Measurements from ENCODE around the gene KCNG2. TPM values are rescaled to one million over a fixed set of nuclear protein-coding genes. Genes with fewer than 3 reads are reported as not detected.
A peak's percentile ranks its signal among the peaks of the same experiment; 100 is the strongest.

The KCNG2 gene
- total RNA-seq, 3 donors from 2014 or later (not counting 1 experiment from before 2014, with no cell fraction given): not detected

GRCh38 chr18:79926306-79926705 is 128.6 kb downstream of the KCNG2 start:
- no peak overlapping the region for H3K27ac ChIP-seq (ENCODE audit: low read length)
- no peaks in the 10 kb centered on the region for H3K27me3 ChIP-seq (ENCODE audit: control insufficient read depth, insufficient read depth, low read length)
- peaks cover 19% of the 10 kb centered on the region for H3K36me3 Mint-ChIP-seq
- H3K36me3 ChIP-seq (ENCODE audit: control insufficient read depth, insufficient read depth, low read length): peaks cover 7% of the 10 kb centered on the region
- no peaks in the 10 kb centered on the region for H3K27me3 Mint-ChIP-seq (ENCODE audit: low read depth in 2 of 2)
- no peak overlapping the region for H3K4me3 Mint-ChIP-seq
- H3K27ac Mint-ChIP-seq: no peak overlapping the region
- DNase-seq: peak in 1 of 2 donors; percentile 12
- peaks cover 8 to 17% of the 10 kb centered on the region in 2 donors for H3K9me3 Mint-ChIP-seq
- peaks cover 9 to 14% of the 10 kb centered on the region in 2 donors for H3K4me1 Mint-ChIP-seq
- TF ChIP-seq CTCF (IDR thresholded peaks at IDR 0.05): no peak
- intact Hi-C loops (cut with micrococcal nuclease): no loop called here
- no peak overlapping the region for H3K4me3 ChIP-seq (ENCODE audit: low read length)
- no peak for ATAC-seq
- WGBS (ENCODE audit: insufficient coverage): 96% methylated on average over 11 of the region's 11 CpGs
- H3K4me1 ChIP-seq (ENCODE audit: control insufficient read depth, insufficient read depth, low read length): no peaks in the 10 kb centered on the region
- peaks cover 11% of the 10 kb centered on the region for H3K9me3 ChIP-seq (ENCODE audit: control insufficient read depth, insufficient read depth, low read length)

GRCh38 chr18:79926715-79927606 is 129.2 kb downstream of the KCNG2 start:
- H3K4me3 ChIP-seq (ENCODE audit: low read length): no peak overlapping the region
- no peak overlapping the region for H3K27ac ChIP-seq (ENCODE audit: low read length)
- H3K9me3 ChIP-seq (ENCODE audit: control insufficient read depth, insufficient read depth, low read length): peaks cover 16% of the 10 kb centered on the region
- Mint-ChIP-seq H3K27ac (no peak overlapping the region), H3K9me3 (peaks cover 9 to 20% of the 10 kb centered on the region in 2 donors), H3K4me3 (no peak overlapping the region), H3K36me3 (peaks cover 21% of the 10 kb centered on the region), H3K4me1 (peaks cover 9 to 10% of the 10 kb centered on the region in 2 donors), H3K27me3 (ENCODE audit: low read depth in 2 of 2) (no peaks in the 10 kb centered on the region)
- H3K36me3 ChIP-seq (ENCODE audit: control insufficient read depth, insufficient read depth, low read length): peaks cover 7% of the 10 kb centered on the region
- ATAC-seq (no peak), DNase-seq (peak in 1 of 2 donors; percentile 9)
- H3K4me1 ChIP-seq (ENCODE audit: control insufficient read depth, insufficient read depth, low read length): no peaks in the 10 kb centered on the region
- H3K27me3 ChIP-seq (ENCODE audit: control insufficient read depth, insufficient read depth, low read length): no peaks in the 10 kb centered on the region
- WGBS (ENCODE audit: insufficient coverage): 95% methylated on average over 21 of the region's 21 CpGs
- TF ChIP-seq CTCF (IDR thresholded peaks at IDR 0.05): no peak
- intact Hi-C loops (cut with micrococcal nuclease): no loop called here

GRCh38 chr18:79927607-79928562 is 130.1 kb downstream of the KCNG2 start:
- Histone ChIP-seq H3K9me3 (ENCODE audit: control insufficient read depth, insufficient read depth, low read length) (peaks cover 16% of the 10 kb centered on the region), H3K27me3 (ENCODE audit: control insufficient read depth, insufficient read depth, low read length) (no peaks in the 10 kb centered on the region), H3K36me3 (ENCODE audit: control insufficient read depth, insufficient read depth, low read length) (peaks cover 7% of the 10 kb centered on the region), H3K4me3 (ENCODE audit: low read length) (no peak overlapping the region), H3K27ac (ENCODE audit: low read length) (no peak overlapping the region), H3K4me1 (ENCODE audit: control insufficient read depth, insufficient read depth, low read length) (no peaks in the 10 kb centered on the region)
- peak in 1 of 2 donors; percentile 14 for DNase-seq
- no peak for ATAC-seq
- H3K27ac Mint-ChIP-seq: peak overlapping the region in 1 of 2 donors; percentile 29
- H3K9me3 Mint-ChIP-seq: peaks cover 15 to 25% of the 10 kb centered on the region in 2 donors
- intact Hi-C loops (cut with micrococcal nuclease): no loop called here
- H3K4me3 Mint-ChIP-seq: no peak overlapping the region
- H3K27me3 Mint-ChIP-seq (ENCODE audit: low read depth in 2 of 2): no peaks in the 10 kb centered on the region
- H3K4me1 Mint-ChIP-seq: peaks cover 9% of the 10 kb centered on the region in 2 donors
- no peak for TF ChIP-seq CTCF (IDR thresholded peaks at IDR 0.05)
- 93% methylated on average over 25 of the region's 25 CpGs for WGBS (ENCODE audit: insufficient coverage)
- peaks cover 31% of the 10 kb centered on the region for H3K36me3 Mint-ChIP-seq

Measured in natural killer cell (primary cell).